Dendritic cell treated with granulocyte-macrophage colony-stimulating factor and Interleukin-4, amounts not matched to agents 40 ng/mL and 50 ng/mL, for 4 days (primary cell): ENCODE results near the gene ZNF613.
"Not testable (repeated sequence)": the region's sequence is repeated elsewhere in the genome, so short reads cannot be mapped to it uniquely, and the experiment has no call there.

Experiments used
- H3K27ac Mint-ChIP-seq: one replicate; pipeline ENCODE4 v1.8.0; 2022; ENCODE audit warnings: mild to moderate bottlenecking, mixed read lengths
- H3K27me3 Mint-ChIP-seq: one replicate; pipeline ENCODE4 v1.8.0; 2022; ENCODE audit warnings: mild to moderate bottlenecking, mixed read lengths
- H3K36me3 Mint-ChIP-seq: one replicate; pipeline ENCODE4 v1.8.0; 2022; ENCODE audit warnings: low read depth, mixed read lengths
- H3K4me1 Mint-ChIP-seq: one replicate; pipeline ENCODE4 v1.8.0; 2022; ENCODE audit warnings: low read depth, mixed read lengths
- H3K4me3 Mint-ChIP-seq: one replicate; pipeline ENCODE4 v1.8.0; 2022; ENCODE audit warnings: mild to moderate bottlenecking, moderate library complexity, mixed read lengths
- H3K9me3 Mint-ChIP-seq: one replicate; pipeline ENCODE4 v1.8.0; 2022; ENCODE audit warnings: mixed read lengths
- intact Hi-C: fragments of 100-400 bp; cut with micrococcal nuclease; formaldehyde crosslinking; loops from one replicate; pipeline ENCODE4 v1.15.0; 2022

ZNF613 gene

DNA sequence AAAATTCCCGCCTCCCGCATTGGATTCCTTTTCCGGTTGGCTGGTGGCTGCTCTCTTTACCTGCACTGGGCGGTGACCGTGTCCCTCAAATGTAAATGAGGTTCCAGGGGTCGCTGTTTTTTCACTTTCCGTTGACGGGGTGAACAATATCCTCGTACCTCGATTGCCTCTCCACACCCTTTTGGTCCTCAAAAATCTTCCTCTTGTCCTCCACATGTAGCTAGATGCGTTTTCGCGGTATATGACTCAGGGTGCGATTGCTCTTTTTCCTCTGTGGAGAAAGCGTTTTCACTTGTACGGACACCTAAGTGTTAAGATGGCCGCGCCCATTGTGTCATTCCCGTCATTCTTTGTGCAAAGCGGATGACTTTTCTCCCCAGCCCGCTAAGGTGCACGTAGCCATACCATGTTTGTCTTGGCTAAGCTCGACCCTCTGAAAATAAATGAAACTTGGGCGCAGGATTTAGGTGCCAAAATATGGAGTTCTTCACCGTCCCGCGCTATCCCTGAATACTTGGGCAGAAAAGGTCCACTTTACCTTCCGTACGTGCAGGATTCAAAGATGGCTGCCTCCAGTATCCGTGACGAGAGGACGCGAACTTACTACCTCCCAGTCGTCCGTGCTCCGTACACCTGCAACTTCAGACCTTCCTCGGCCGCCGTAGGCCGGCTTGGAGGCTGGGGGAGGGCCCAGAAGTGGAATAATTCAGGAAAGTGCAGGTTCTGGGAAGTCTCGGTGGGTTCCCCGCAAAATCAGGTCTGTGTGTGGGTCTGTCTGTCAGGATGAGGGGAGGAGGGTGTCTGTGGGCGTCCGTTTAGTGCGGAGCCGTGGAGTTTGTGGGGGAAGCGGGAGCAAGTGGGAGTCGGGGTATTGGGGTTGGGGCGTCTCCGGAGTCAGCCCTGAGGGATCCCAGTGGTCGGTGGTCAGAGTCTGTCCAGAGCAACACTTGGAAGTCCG, at the start of gene ZNF613:
ZNF613 (plus strand) TSS at position 689 of the 958 bp plus-strand sequence. CDS start 8,749 bp downstream, outside the sequence.
- Mint-ChIP-seq H3K27me3 (no peaks in the 10 kb centered on the region), H3K36me3 (peaks cover 62% of the 10 kb centered on the region), H3K4me1 (peaks cover 21% of the 10 kb centered on the region), H3K4me3 (peak within 1 kb of the TSS; percentile 95), H3K27ac (peak within 1 kb of the TSS; percentile 94), H3K9me3 (peaks cover 77% of the 10 kb centered on the region)
- intact Hi-C loops = loop anchor here (1.0 to 5.0 kb wide), 2 partner anchors 22 to 80 kb away; partner anchors contain the start of genes ZNF615 and ZNF649

DNA sequence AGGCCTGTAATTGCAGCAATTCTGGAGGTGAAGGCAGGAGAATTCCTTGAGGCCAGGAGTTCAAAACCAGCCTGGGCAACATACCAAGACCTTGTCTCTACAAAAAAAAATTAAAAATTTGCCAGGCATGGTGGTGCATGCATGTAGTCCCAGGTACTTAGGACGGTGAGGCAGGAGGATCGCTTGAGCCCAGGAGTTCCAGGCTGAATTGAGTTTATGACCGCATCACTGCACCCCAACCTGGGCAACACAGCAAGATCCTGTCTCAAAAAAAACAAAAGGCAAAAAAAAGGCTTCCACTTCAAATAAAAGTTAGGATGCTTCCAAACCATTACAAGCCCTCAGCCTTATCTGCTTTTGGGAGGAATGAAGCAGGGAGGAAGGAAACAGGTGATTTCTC, 44.8 kb upstream of the ZNF613 start:
- Mint-ChIP-seq H3K36me3 (peaks cover 88% of the 10 kb centered on the region), H3K4me1 (no peaks in the 10 kb centered on the region), H3K27ac (no peak overlapping the region), H3K4me3 (no peak overlapping the region), H3K9me3 (peaks cover 85% of the 10 kb centered on the region), H3K27me3 (no peaks in the 10 kb centered on the region)
- intact Hi-C loops = no loop called here

DNA sequence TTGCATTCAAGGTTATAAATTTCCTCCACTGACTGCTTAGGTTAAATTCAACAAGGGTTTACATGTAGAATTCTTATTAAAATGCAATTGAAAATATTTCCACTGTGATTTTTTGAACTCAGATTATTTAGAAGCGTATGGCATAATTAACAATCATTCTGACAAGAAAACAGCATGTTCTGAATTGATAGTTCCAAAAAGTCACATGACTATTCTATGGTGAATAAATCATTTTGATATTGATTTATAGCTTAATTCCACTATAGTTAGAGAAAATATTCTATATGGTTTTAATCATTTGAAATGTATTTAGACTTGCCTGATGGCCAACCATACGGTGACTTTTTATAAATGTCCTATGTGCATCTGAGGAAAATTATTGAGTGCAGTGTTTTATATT, 42.6 kb upstream of the ZNF613 start:
- H3K27ac Mint-ChIP-seq = no peak overlapping the region
- H3K27me3 Mint-ChIP-seq = no peaks in the 10 kb centered on the region
- peaks cover 87% of the 10 kb centered on the region for H3K36me3 Mint-ChIP-seq
- intact Hi-C loops = loop anchor here (5.0 kb wide), 1 partner anchor 48 kb away; no protein-coding TSS in a partner anchor
- peaks cover 5% of the 10 kb centered on the region for H3K4me1 Mint-ChIP-seq
- H3K9me3 Mint-ChIP-seq = peaks cover 86% of the 10 kb centered on the region
- H3K4me3 Mint-ChIP-seq = no peak overlapping the region

DNA sequence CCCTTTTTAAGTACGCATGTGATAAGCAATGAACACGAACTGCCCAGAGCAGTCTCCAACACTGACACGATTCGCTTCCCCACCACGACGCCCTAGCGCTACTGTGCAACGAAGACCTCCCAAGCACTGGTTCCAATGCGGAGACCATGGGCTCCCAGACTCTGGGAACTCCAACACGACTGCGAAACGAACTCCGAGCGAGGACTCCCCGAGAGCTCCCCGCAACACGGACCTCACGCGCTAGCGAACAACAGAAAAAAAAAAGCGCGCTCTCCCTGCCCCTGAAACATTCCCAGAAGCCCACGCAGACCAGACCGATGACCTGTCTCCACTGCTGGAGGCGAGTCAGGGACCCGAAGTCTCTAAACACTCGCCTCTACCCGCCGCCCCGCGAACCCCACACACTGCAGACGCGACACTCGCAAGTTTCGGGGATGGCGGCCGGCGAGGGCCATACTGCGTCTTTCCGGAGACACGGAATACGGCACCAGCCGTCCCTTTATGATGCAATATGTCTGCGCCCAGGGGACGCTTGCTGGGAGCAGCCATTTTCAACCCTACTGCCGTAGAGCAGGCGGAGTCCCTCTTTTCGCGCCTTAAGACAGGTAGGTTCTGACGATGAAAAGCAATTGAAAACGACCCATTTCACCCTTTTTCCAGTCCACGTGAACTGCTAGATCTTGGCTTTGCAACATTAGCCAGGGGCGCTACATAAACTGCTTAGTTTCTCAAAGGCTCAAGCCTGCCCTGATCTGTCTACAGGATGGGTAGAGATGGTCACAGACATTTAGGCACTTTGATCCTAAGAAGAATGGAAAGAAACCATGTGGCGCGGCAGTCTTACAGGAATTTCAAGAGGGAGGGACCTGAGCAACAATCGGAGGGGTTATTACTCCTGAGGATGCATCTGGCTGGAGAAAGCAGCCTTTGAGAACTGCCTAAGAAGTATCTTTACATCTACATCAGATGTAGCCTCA, 39.5 kb upstream of the ZNF613 start, which contains the start of gene ZNF577:
ZNF577 (minus strand) TSS at position 430 of the 977 bp plus-strand sequence. CDS start 7,569 bp downstream, outside the sequence.
- H3K4me1 Mint-ChIP-seq = peaks cover 5% of the 10 kb centered on the region
- H3K4me3 Mint-ChIP-seq = peak within 1 kb of the TSS; percentile 95
- peaks cover 87% of the 10 kb centered on the region for H3K36me3 Mint-ChIP-seq
- peaks cover 85% of the 10 kb centered on the region for H3K9me3 Mint-ChIP-seq
- H3K27ac Mint-ChIP-seq = peak within 1 kb of the TSS; percentile 98
- intact Hi-C loops = loop anchor here (5.0 kb wide), 1 partner anchor 44 kb away; no protein-coding TSS in a partner anchor
- no peaks in the 10 kb centered on the region for H3K27me3 Mint-ChIP-seq

DNA sequence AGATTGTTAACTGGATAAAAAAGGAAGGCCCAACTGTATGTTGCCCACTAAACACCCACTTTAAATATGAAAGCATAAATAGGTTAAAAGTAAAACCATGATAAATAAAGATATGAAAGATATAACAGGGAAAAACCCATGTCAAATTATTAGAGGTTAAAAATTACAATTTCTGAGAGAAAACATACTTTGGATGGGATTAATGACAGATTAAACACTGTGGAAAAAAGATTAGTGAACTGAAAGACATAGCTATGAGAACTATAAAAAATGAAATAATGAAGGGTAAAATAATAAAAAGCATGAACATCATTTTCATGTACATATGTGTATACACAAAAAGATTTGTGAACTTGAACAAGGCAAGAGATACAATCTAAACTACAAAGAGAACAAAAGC, 37.3 kb upstream of the ZNF613 start:
- peaks cover 5% of the 10 kb centered on the region for H3K4me1 Mint-ChIP-seq
- peaks cover 92% of the 10 kb centered on the region for H3K36me3 Mint-ChIP-seq
- peaks cover 90% of the 10 kb centered on the region for H3K9me3 Mint-ChIP-seq
- no peaks in the 10 kb centered on the region for H3K27me3 Mint-ChIP-seq
- H3K4me3 Mint-ChIP-seq = no peak overlapping the region
- no peak overlapping the region for H3K27ac Mint-ChIP-seq
- intact Hi-C loops = loop anchor here (5.0 kb wide), 1 partner anchor 42 kb away; no protein-coding TSS in a partner anchor

DNA sequence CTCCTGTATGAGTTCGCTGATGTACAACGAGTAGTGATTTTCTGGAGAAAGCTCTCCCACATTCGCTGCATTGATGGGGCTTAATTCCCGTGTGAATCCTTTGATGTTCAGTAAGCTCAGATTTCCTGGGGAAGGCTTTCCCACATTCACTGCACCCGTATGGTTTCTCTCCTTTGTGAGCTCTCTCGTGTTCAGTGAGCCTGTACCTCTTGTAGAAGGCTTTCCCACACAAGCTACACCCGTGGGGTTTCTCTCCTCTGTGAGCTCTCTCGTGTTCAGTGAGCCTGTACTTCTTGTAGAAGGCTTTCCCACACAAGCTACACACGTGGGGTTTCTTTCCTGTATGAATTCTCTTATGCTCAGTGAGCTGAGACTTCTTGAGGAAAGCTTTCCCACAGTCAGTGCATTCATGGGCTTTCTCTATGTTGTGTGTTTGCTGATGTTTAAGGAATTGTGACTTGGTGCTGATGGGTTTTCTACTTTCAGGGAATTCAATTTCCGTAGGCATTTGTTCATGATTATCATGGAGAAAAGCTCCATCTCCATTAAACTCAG, 36.0 kb upstream of the ZNF613 start:
- Mint-ChIP-seq H3K36me3 (peaks cover 97% of the 10 kb centered on the region), H3K9me3 (peaks cover 92% of the 10 kb centered on the region), H3K4me3 (no peak overlapping the region), H3K27me3 (no peaks in the 10 kb centered on the region), H3K4me1 (peaks cover 5% of the 10 kb centered on the region), H3K27ac (no peak overlapping the region)
- intact Hi-C loops = no loop called here

DNA sequence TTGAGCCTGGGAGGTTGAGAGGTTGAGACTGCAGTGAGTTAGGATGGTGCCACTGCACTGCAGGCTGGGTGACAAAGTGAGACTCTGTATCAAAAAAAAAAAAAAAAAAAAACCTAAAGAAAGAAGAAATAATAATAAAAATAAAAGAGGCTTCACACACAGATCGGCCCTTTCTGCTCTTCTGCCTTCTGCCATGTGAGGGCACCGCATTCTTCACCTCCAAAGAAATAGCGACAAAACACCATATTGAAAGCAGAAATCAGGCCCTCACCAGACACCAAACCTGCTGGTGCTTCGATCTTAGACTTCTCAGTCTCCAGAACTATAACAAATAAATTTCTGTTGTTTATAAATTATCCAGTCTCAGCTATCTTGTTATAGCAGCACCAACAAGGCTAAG, 25.4 kb upstream of the ZNF613 start:
- peaks cover 10% of the 10 kb centered on the region for H3K27me3 Mint-ChIP-seq
- H3K27ac Mint-ChIP-seq = no peak overlapping the region
- intact Hi-C loops = no loop called here
- no peak overlapping the region for H3K4me3 Mint-ChIP-seq
- peaks cover 24% of the 10 kb centered on the region for H3K4me1 Mint-ChIP-seq
- H3K9me3 Mint-ChIP-seq = peaks cover 70% of the 10 kb centered on the region
- H3K36me3 Mint-ChIP-seq = peaks cover 95% of the 10 kb centered on the region

DNA sequence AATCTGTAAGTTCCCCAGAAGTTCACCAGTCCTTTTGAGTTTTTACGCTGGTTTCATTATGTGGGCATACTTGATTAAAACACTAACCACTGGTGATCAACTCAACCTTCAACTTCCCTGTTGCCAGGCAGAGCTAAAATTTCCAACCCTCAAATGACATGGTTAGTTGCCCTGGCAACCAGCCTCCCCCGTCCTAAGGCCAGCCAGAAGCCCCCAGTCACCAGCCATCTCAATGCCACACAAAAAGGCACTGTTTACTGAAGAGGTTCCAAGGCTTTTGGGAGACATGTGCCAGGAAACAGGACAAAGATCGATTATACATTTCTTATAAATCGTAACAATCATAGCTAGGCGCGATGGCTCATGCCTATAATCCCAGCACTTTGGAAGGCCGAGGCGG, 24.1 kb upstream of the ZNF613 start:
- Mint-ChIP-seq H3K27ac (no peak overlapping the region), H3K27me3 (peaks cover 23% of the 10 kb centered on the region), H3K4me1 (peaks cover 24% of the 10 kb centered on the region), H3K36me3 (peaks cover 87% of the 10 kb centered on the region), H3K4me3 (peak overlapping the region; percentile 95), H3K9me3 (peaks cover 75% of the 10 kb centered on the region)
- intact Hi-C loops = no loop called here

DNA sequence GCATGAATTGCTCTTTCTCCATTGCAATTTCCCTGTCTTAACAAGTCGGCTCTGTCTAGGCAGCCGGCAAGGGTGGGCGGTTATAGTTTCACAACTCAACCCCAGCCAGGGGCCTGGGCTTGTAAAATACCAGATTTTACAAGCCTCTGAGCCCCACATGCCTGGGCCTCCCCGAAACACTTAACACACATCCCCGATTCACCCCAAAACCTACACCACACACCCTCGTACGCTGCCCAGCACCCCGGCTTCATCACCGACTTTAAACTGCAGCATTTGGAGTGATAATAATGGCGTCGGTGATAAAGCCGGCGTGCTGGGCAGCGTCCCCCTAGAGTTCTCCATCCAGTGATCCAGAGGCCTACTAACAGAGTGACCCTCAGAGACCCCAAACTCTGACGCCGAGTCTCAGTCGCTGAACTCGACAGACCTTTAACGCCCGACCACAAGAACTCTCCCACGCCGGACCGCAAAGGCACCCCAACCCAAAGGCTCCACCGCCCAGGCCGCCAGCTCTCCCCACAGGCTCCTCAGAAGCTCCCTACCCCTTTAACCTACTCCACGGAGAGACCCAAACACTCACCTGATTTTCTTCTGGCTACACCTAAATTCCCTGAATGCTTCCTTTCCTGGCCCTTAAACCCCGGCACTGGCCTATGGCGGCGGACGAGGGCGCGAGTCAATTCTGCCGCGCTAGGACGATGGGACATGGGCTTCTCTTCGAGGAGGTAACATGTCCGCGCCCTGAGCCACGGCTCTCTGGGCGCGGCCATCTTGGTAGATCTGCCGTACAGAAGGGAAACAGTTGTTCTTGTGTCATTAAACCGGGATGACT, 22.7 kb upstream of the ZNF613 start, which contains the start of gene ZNF649:
ZNF649 (minus strand) TSS at position 687 of the 835 bp plus-strand sequence. CDS start 4,910 bp downstream, outside the sequence.
- peaks cover 80% of the 10 kb centered on the region for H3K9me3 Mint-ChIP-seq
- intact Hi-C loops = loop anchor here (1.0 kb wide), 1 partner anchor 23 kb away; the partner anchor contains the start of gene ZNF613
- peaks cover 27% of the 10 kb centered on the region for H3K27me3 Mint-ChIP-seq
- H3K27ac Mint-ChIP-seq = peak within 1 kb of the TSS; percentile 96
- H3K4me3 Mint-ChIP-seq = peak within 1 kb of the TSS; percentile 95
- peaks cover 73% of the 10 kb centered on the region for H3K36me3 Mint-ChIP-seq
- H3K4me1 Mint-ChIP-seq = peaks cover 24% of the 10 kb centered on the region

DNA sequence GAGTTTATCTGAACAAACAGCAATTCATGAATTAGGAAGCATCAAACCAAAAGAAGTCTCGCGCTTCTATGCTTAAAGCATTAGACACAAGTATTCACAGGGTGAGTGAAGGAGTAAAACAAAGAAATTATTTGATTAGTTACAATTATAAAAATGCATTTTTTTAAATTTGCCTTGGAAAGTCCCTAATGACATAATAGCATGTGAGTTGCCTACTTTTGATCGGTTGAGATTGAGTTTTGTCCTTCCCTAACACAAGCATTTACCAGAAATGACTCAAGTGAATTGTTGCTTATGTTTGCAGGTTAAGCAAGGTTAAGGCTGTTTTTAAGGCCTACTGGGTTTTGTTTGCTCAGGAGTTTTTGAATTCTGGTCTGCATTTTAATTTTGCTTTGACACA, 22.1 kb upstream of the ZNF613 start:
- Mint-ChIP-seq H3K36me3 (peaks cover 66% of the 10 kb centered on the region), H3K27me3 (peaks cover 27% of the 10 kb centered on the region), H3K4me1 (peaks cover 23% of the 10 kb centered on the region), H3K9me3 (peaks cover 81% of the 10 kb centered on the region), H3K27ac (peak overlapping the region; percentile 96), H3K4me3 (peak overlapping the region; percentile 95)
- intact Hi-C loops = loop anchor here (1.0 kb wide), 1 partner anchor 22 kb away; the partner anchor contains the start of gene ZNF613

DNA sequence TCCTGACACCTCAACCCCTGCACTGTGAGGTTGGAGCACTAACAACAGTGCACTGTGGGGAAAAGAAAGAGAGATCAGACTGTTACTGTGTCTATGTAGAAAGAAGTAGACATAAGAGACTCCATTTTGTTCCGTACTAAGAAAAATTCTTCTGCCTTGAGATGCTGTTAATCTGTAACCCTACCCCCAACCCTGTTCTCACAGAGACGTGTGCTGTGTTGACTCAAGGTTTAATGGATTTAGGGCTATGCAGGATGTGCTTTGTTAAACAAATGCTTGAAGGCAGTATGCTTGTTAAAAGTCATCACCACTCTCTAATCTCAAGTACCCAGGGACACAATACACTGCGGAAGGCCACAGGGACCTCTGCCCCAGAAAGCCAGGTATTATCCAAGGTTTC, 21.6 kb upstream of the ZNF613 start:
- H3K27me3 Mint-ChIP-seq = peaks cover 27% of the 10 kb centered on the region
- H3K27ac Mint-ChIP-seq, H3K4me3 Mint-ChIP-seq: not testable (repeated sequence)
- H3K9me3 Mint-ChIP-seq = peaks cover 81% of the 10 kb centered on the region
- H3K4me1 Mint-ChIP-seq = peaks cover 18% of the 10 kb centered on the region
- intact Hi-C loops = loop anchor here (1.0 kb wide), 1 partner anchor 22 kb away; the partner anchor contains the start of gene ZNF613
- peaks cover 62% of the 10 kb centered on the region for H3K36me3 Mint-ChIP-seq

DNA sequence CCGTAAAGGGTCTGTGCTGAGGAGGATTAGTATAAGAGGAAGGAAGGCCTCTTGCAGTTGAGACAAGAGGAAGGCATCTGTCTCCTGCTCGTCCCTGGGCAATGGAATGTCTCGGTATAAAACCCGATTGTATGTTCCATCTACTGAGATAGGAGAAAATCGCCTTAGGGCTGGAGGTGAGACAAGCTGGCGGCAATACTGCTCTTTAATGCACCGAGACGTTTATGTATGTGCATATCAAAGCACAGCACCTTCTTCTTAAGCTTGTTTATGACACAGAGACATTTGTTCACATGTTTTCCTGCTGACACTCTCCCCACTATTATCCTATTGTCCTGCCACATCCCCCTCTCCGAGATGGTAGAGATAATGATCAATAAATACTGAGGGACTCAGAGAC, 21.2 kb upstream of the ZNF613 start:
- Mint-ChIP-seq H3K36me3 (peaks cover 57% of the 10 kb centered on the region), H3K4me1 (peaks cover 17% of the 10 kb centered on the region), H3K27me3 (peaks cover 27% of the 10 kb centered on the region), H3K9me3 (peaks cover 81% of the 10 kb centered on the region)
- H3K27ac Mint-ChIP-seq, intact Hi-C loops, H3K4me3 Mint-ChIP-seq: not testable (repeated sequence)
